Esophagus muscularis mucosa (tissue), 4 donors: ENCODE data around the gene NT5E.

ENCODE experiments used
- CTCF ChIP-seq, 3 experiments: fragments of 200-600 bp in 2 of 3; fragments of 450-650 bp in 1 of 3; sonication (generic) in 2 of 3; IDR thresholded peaks; one replicate each; pipeline ENCODE4 v1.5.1; 2017 to 2019; ENCODE audit warnings: antibody characterized with exemption in 3 of 3, mild to moderate bottlenecking in 2 of 3, moderate library complexity in 1 of 3
- EP300 ChIP-seq: sonication (generic); formaldehyde crosslinking; IDR thresholded peaks from one replicate; pipeline ENCODE4 v1.6.1; 2017; ENCODE audit warnings: antibody characterized with exemption
- POLR2A ChIP-seq: fragments of 450-650 bp; IDR thresholded peaks from one replicate; pipeline ENCODE4 v1.6.1; 2017; ENCODE audit warnings: antibody characterized with exemption, moderate library complexity, mild to moderate bottlenecking, low read depth
- POLR2AphosphoS5 ChIP-seq, 2 donors: sonication (generic); formaldehyde crosslinking; IDR thresholded peaks; one replicate each; pipeline ENCODE4 v1.6.1; 2017; ENCODE audit warnings: antibody characterized with exemption in 2 of 2

- TF ChIP-seq CTCF (IDR thresholded peaks at IDR 0.05), result no peak
- no peak for TF ChIP-seq POLR2AphosphoS5 (IDR thresholded peaks at IDR 0.05)
- TF ChIP-seq EP300, result no peak
- TF ChIP-seq POLR2A, result no peak
Observed at GRCh38 chr6:85460154-85460920, 10.5 kb downstream of the NT5E start.
